ENCODE data around the gene MEPCE. TPM values are rescaled to one million over a fixed set of nuclear protein-coding genes. Genes with fewer than 3 reads are reported as not detected.

MEPCE gene
- total and polyA plus RNA-seq, 2 experiments from 2014 or later, result 10.0 to 32.6 TPM

DNA sequence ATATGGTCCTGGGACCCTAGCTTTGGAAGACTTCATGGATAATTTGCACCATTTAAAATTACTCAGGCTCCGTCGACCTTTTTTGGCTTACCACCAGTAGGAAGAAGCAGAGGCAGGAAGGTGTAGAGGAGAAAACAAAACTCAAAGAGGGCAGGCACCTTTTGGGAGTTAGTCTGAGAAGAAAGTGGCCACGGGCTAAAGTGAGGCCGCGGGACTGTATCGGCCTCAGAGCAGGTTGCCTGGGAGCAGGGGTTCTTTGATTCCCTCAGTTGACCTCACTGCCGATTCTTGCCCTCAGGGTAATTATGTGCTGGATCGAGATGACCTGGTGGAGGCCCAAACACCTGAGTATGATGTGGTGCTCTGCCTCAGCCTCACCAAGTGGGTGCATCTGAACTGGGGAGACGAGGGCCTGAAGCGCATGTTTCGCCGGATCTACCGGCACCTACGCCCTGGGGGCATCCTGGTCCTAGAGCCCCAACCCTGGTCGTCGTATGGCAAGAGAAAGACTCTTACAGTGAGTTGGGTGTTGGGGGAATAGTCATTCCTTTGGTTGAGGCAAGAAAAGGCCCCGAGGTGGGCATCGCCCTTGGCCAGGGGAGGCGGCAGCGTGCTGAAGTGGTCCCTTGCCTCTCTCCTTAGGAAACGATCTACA lies 3.1 kb downstream of the MEPCE start:
- H4K20me1 ChIP-seq (replicated peaks; ENCODE audit: insufficient read depth), result peaks cover 3% of the 10 kb centered on the region; the same call in 1 of the 2 replicates
- Mint-ChIP-seq H3K27me3 (ENCODE audit: insufficient read depth, low read depth, poor library complexity) (peaks cover 43% of the 10 kb centered on the region), H3K9me3 (peaks cover 17% of the 10 kb centered on the region), H3K36me3 (ENCODE audit: low read depth) (peaks cover 59% of the 10 kb centered on the region), H3K4me3 (peak overlapping the region; percentile 93), H3K4me1 (peaks cover 48% of the 10 kb centered on the region), H3K27ac (no peak overlapping the region)
- H3K27me3 ChIP-seq (ENCODE audit: insufficient read depth), result peaks cover 2% of the 10 kb centered on the region
- peak overlapping the region; percentile 81 for H3K27ac ChIP-seq (ENCODE audit: low read depth)
- H3F3A ChIP-seq (replicated peaks; ENCODE audit: low read depth), result peaks cover 39% of the 10 kb centered on the region
- peak overlapping the region; percentile 79; the same call in 1 of the 2 replicates for H3K4me2 ChIP-seq
- H3K36me3 ChIP-seq (ENCODE audit: insufficient read depth), result peaks cover 9% of the 10 kb centered on the region; the same call in 1 of the 2 replicates
- H3K4me1 ChIP-seq (ENCODE audit: insufficient read depth), result peaks cover 29% of the 10 kb centered on the region; the same call in 1 of the 2 replicates
- no peaks in the 10 kb centered on the region for H3K9me2 ChIP-seq (ENCODE audit: insufficient read depth)
- TF ChIP-seq POLR2AphosphoS5 (IDR thresholded peaks at IDR 0.05; ENCODE audit: low read depth) (no peak), STAT1 (IDR thresholded peaks at IDR 0.05; ENCODE audit: unreplicated experiment) (no peak), CREB1 (CRISPR knock-in tag; IDR thresholded peaks at IDR 0.05; ENCODE audit: low read depth) (no peak), ZNF114 (CRISPR knock-in tag; IDR thresholded peaks at IDR 0.05) (no peak), EZH2 (IDR thresholded peaks at IDR 0.05; ENCODE audit: low read depth, unreplicated experiment) (no peak)
- TF ChIP-seq, protein P1, sequence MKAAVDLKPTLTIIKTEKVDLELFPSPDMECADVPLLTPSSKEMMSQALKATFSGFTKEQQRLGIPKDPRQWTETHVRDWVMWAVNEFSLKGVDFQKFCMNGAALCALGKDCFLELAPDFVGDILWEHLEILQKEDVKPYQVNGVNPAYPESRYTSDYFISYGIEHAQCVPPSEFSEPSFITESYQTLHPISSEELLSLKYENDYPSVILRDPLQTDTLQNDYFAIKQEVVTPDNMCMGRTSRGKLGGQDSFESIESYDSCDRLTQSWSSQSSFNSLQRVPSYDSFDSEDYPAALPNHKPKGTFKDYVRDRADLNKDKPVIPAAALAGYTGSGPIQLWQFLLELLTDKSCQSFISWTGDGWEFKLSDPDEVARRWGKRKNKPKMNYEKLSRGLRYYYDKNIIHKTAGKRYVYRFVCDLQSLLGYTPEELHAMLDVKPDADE (IDR thresholded peaks at IDR 0.05), result no peak
- TF ChIP-seq, protein P2, sequence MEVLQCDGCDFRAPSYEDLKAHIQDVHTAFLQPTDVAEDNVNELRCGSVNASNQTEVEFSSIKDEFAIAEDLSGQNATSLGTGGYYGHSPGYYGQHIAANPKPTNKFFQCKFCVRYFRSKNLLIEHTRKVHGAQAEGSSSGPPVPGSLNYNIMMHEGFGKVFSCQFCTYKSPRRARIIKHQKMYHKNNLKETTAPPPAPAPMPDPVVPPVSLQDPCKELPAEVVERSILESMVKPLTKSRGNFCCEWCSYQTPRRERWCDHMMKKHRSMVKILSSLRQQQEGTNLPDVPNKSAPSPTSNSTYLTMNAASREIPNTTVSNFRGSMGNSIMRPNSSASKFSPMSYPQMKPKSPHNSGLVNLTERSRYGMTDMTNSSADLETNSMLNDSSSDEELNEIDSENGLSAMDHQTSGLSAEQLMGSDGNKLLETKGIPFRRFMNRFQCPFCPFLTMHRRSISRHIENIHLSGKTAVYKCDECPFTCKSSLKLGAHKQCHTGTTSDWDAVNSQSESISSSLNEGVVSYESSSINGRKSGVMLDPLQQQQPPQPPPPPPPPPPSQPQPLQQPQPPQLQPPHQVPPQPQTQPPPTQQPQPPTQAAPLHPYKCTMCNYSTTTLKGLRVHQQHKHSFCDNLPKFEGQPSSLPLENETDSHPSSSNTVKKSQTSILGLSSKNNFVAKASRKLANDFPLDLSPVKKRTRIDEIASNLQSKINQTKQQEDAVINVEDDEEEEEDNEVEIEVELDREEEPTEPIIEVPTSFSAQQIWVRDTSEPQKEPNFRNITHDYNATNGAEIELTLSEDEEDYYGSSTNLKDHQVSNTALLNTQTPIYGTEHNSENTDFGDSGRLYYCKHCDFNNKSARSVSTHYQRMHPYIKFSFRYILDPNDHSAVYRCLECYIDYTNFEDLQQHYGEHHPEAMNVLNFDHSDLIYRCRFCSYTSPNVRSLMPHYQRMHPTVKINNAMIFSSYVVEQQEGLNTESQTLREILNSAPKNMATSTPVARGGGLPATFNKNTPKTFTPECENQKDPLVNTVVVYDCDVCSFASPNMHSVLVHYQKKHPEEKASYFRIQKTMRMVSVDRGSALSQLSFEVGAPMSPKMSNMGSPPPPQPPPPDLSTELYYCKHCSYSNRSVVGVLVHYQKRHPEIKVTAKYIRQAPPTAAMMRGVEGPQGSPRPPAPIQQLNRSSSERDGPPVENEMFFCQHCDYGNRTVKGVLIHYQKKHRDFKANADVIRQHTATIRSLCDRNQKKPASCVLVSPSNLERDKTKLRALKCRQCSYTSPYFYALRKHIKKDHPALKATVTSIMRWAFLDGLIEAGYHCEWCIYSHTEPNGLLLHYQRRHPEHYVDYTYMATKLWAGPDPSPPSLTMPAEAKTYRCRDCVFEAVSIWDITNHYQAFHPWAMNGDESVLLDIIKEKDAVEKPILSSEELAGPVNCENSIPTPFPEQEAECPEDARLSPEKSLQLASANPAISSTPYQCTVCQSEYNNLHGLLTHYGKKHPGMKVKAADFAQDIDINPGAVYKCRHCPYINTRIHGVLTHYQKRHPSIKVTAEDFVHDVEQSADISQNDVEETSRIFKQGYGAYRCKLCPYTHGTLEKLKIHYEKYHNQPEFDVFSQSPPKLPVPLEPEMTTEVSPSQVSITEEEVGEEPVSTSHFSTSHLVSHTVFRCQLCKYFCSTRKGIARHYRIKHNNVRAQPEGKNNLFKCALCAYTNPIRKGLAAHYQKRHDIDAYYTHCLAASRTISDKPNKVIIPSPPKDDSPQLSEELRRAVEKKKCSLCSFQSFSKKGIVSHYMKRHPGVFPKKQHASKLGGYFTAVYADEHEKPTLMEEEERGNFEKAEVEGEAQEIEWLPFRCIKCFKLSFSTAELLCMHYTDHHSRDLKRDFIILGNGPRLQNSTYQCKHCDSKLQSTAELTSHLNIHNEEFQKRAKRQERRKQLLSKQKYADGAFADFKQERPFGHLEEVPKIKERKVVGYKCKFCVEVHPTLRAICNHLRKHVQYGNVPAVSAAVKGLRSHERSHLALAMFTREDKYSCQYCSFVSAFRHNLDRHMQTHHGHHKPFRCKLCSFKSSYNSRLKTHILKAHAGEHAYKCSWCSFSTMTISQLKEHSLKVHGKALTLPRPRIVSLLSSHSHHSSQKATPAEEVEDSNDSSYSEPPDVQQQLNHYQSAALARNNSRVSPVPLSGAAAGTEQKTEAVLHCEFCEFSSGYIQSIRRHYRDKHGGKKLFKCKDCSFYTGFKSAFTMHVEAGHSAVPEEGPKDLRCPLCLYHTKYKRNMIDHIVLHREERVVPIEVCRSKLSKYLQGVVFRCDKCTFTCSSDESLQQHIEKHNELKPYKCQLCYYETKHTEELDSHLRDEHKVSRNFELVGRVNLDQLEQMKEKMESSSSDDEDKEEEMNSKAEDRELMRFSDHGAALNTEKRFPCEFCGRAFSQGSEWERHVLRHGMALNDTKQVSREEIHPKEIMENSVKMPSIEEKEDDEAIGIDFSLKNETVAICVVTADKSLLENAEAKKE (CRISPR knock-in tag; IDR thresholded peaks at IDR 0.05), result no peak
- TF ChIP-seq, protein P3, sequence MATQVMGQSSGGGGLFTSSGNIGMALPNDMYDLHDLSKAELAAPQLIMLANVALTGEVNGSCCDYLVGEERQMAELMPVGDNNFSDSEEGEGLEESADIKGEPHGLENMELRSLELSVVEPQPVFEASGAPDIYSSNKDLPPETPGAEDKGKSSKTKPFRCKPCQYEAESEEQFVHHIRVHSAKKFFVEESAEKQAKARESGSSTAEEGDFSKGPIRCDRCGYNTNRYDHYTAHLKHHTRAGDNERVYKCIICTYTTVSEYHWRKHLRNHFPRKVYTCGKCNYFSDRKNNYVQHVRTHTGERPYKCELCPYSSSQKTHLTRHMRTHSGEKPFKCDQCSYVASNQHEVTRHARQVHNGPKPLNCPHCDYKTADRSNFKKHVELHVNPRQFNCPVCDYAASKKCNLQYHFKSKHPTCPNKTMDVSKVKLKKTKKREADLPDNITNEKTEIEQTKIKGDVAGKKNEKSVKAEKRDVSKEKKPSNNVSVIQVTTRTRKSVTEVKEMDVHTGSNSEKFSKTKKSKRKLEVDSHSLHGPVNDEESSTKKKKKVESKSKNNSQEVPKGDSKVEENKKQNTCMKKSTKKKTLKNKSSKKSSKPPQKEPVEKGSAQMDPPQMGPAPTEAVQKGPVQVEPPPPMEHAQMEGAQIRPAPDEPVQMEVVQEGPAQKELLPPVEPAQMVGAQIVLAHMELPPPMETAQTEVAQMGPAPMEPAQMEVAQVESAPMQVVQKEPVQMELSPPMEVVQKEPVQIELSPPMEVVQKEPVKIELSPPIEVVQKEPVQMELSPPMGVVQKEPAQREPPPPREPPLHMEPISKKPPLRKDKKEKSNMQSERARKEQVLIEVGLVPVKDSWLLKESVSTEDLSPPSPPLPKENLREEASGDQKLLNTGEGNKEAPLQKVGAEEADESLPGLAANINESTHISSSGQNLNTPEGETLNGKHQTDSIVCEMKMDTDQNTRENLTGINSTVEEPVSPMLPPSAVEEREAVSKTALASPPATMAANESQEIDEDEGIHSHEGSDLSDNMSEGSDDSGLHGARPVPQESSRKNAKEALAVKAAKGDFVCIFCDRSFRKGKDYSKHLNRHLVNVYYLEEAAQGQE (IDR thresholded peaks at IDR 0.05; ENCODE audit: unreplicated experiment), result no peak
- DNase-seq (ENCODE audit: low spot score) (no peak), ATAC-seq (no peak)
- H2AFZ ChIP-seq, result no peak overlapping the region
- peaks cover 44% of the 10 kb centered on the region for H3K79me2 ChIP-seq (replicated peaks; ENCODE audit: insufficient read depth)
- H3K4me3 ChIP-seq, result peak overlapping the region; percentile 67; the same call in 1 of the 2 replicates

Data from GM23338 (cell line).